Esophagus muscularis mucosa (tissue), 3 donors: ENCODE data around the gene ASAP2.

Experiments
- EP300 ChIP-seq: sonication (generic); formaldehyde crosslinking; IDR thresholded peaks from one replicate; pipeline ENCODE4 v1.6.1; 2017; ENCODE audit warnings: antibody characterized with exemption
- POLR2A ChIP-seq: fragments of 450-650 bp; IDR thresholded peaks from one replicate; pipeline ENCODE4 v1.6.1; 2017; ENCODE audit warnings: antibody characterized with exemption, moderate library complexity, mild to moderate bottlenecking, low read depth
- POLR2AphosphoS5 ChIP-seq, 2 donors: sonication (generic); formaldehyde crosslinking; IDR thresholded peaks; one replicate each; pipeline ENCODE4 v1.6.1; 2017; ENCODE audit warnings: antibody characterized with exemption in 2 of 2

GRCh38 chr2:9428965-9429577, 222.5 kb downstream of the ASAP2 start:
- TF ChIP-seq POLR2A (no peak), POLR2AphosphoS5 (IDR thresholded peaks at IDR 0.05) (no peak), EP300 (no peak)
